GM19043 (cell line): ENCODE results near the gene SIGLEC7.

Experiments
- ATAC-seq: cut with Tn5 transposase; IDR thresholded peaks from one replicate; pipeline ENCODE4 v1.9.1; 2021; ENCODE audit warnings: low read depth; ENCODE audit not compliant: unreplicated experiment

Gene SIGLEC7

DNA sequence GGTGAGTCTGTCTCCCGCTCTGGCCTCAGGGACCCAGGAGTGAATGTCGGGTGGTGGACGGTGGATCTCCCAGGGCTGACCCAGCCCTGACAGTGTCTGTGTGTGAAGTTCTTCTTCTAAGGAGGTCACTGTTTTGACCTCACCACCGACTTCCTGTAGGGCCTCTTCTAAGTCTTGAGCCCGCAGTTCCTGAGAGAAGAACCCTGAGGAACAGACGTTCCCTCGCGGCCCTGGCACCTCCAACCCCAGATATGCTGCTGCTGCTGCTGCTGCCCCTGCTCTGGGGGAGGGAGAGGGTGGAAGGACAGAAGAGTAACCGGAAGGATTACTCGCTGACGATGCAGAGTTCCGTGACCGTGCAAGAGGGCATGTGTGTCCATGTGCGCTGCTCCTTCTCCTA lies at the start of gene SIGLEC7:
Gene SIGLEC7, plus strand, starts transcription at position 183 of the 400 bp plus-strand sequence. Its CDS starts 69 bp downstream, at position 252.
- no peak for ATAC-seq

DNA sequence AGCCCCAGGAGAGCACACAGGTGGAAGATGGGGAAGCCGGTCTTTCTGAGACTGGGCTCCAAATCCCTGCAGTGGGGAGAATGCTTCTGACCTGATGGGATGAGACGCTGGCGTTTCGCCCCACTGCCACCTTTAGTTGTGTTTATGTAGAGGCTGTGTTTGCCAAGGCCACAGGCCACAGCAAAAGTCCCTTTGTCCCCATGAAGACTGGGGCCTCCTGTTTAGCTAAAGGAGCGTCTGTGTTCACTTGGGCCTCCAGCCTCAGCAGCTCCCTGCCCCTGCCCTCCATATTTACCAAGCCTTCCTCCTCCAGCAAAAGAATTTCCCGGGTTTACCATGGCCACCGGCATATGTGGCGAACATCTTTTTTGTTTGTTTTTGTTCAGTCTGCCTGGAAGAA lies 49.0 kb upstream of the SIGLEC7 start:
- no peak for ATAC-seq

DNA sequence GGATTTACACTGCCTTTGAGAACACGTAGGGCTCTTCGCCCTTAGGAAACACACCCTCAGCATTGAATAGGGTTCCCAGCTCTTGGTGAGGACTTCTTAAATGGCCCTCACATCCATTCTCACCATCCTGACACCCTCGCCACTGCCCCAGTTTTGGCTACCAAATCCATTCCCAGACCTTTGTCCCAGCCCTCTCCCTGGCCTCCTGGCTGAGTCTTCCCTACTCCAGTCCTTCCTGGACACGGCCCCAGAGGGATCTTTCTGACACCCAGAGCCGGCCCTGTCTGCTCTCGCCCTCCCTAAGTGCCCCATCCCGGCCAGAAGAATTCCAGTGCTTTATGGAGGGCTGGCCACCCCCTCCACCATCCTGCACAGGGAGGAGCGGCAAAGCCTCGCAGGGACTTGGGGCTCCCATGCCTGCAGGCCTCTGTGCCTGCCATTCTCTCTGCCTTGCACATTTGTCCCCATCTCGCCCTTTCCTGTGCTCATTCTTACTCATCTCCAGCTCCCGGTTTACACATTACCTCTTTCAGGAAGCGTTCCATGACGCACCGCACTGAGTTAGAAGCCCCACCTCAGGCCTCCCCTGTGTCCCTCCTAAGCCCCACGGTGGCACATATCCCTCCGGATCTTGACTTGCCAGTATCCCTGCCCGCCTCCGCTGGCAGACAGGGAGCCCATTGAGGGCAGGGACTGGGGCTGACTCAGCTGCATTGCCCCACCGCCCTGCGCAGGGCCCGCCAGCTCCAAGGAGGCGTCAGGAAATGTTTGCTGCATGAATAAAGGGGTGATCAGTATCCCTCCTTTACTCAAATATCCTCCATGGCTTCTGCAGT lies 48.4 kb upstream of the SIGLEC7 start:
- no peak for ATAC-seq

DNA sequence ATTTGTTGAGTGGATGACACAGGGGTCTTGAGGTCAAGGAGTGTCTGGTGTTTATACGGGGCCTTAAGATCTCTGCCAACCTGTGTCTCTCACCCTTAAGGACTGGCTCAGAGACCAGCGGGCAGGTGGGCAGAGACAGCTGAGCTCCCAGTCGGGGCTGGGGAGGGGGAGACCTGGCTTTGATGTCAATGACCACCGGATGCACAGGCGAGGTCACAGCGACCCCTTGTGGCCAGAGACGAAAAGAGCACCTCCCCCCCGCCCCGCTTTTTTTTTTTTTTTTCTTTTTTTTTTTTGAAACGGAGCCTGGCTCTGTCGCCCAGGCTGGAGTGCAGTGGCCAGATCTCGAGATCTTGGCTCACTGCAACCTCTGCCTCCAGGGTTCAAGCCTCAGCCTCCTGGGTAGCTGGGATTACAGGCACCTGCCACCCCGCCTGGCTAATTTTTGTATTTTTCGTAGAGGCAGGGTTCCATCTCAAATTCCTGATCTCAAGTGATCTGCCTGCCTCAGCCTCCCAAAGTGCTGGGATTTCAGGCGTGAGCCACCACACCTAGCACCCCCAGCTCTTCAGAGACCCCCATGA lies 47.3 kb upstream of the SIGLEC7 start:
- ATAC-seq, result no peak

DNA sequence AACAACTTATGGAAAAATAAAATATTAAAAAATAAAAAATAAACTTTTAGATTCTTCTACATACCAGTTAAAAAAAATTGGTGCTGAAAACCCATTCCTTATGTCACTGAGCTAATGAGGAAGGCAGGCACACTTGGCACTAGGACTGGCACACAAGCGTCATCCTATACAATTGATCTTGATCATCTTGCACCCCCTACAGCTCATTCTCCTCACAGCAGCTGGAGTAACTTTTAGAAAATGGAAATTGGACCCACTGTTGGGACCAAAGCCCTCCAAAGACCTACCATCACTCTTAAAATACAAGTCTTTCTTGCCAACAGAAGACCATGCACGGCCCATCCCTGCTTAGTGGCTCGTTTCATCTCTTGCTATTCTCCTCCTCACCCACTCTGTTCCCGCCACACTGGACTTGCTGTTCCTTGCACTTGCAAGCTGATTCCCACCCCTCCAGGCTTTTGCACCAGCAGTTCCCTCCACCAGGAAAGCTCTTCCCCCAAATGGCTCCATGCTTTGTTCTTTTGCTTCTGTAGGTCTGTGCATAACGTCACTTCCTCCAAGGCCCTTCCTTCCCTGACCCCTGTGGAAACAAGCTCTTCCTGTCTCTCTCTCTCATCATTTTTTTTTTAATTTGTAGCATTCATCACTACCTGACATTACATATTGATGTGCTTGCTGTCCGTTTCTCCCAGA lies 45.5 kb upstream of the SIGLEC7 start:
- no peak for ATAC-seq

DNA sequence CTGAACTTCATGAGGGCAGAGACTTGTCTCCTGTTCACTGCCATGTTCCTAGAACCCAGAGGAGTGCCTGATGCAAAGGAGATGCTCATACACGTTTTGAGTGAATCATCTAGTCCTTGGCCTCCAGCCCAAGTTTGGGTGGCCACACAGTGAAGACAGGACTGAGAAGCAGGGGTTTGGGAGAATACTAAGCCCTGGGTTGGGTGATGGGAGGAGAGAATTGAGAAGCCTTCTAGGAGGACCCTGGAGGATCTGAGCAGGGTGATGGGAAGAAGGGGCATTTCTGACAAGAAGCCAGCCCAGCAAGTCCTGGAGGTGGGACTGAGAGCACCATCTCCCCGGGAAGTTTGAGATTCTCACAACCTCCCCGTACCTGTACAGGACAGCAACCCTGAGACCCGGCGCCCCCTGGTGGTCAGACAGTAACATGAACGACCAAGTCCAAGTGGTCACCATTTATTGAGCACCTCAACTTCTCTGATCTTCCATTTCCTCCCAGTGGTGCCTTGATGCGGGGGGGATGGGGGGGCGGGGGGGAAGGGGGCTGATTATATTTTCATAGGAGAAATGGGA lies 44.8 kb upstream of the SIGLEC7 start:
- no peak for ATAC-seq

DNA sequence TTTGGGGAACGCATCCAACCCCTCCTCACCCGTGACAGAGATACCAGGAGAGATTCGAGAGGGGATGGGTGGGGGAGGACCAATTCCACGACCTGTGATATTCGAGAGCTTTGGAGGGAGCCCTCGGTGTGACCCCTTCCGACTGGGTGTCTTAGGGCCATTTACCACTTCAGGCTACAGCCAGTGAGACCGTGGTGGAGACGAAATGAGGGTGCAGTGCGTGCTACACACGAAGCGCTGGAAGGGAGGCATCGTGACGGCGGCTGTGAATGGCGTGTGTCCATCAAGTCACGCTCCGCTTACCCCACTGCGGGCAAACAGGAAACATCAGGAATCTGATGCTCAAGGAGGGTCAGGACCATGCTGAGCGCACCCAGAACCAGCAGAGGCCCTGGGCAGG lies 44.3 kb upstream of the SIGLEC7 start:
- no peak for ATAC-seq

DNA sequence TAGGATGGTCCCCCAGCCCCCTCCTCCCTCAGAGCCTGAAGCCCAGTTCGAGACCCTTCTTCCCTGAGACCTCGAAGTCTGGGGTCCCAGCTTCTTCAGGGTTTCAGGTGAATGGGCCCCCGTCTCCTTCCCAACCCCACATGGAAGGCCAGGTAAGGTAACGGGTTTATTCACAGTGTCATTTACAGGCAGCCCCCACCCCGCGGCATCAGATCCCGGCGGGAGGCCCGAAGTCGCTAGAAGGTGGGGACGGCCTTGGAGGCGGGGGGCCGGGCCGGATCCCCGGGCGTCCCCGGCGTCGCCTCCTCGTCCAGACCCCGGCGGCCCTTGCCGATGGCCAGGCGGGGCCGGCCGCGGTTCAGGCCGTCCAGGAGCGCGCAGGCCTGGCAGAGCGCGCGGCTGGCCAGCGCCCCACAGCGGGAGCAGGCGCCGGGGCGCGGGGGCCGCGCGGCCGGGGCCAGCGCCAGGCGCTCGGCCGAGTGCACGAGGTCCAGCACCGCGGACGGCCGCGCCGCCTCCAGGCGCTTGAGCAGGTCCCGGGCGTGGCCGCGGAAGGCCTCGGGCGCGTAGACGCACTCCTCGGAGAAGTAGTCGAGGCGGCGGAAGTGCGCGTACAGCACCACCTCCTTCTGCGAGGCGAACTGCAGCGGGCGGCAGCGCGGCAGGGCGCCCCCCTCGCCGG lies 43.6 kb upstream of the SIGLEC7 start:
- ATAC-seq, result no peak

DNA sequence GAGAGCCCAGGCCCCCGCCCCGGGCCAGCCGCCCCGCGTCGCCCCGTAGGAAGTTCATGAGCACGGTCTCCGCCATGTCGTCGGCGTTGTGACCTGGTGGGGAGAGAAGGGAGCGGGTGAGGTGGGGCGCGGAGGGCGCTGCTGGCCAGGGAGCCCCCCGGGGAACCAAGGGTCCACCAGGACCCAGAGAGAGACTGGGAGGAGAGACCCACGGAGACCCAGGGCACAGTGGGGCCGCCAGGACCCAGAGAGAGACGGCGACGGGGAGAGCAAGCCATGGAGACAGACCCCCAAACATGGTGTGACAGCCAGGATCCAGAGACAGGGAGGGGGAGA lies 43.1 kb upstream of the SIGLEC7 start:
- no peak for ATAC-seq

DNA sequence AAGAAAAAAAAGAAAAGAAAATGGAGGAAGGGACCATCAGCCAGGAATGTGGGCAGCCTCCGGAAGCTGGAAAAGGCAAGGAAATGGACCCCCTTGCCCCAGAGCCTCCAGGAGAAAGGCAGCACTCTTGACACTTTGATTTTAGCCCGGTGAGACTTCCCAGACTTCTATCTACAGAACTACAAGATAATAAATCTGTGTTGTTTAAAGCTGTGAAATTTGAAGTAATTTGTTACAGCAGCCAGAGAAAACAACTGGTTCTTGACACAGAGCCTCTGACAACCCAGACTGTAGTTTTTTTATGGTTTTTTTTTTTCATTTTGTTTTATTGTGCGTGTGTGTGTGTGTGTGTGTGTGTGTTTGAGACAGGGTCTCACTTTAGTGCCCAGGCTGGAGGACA lies 41.5 kb upstream of the SIGLEC7 start:
- ATAC-seq, result no peak

DNA sequence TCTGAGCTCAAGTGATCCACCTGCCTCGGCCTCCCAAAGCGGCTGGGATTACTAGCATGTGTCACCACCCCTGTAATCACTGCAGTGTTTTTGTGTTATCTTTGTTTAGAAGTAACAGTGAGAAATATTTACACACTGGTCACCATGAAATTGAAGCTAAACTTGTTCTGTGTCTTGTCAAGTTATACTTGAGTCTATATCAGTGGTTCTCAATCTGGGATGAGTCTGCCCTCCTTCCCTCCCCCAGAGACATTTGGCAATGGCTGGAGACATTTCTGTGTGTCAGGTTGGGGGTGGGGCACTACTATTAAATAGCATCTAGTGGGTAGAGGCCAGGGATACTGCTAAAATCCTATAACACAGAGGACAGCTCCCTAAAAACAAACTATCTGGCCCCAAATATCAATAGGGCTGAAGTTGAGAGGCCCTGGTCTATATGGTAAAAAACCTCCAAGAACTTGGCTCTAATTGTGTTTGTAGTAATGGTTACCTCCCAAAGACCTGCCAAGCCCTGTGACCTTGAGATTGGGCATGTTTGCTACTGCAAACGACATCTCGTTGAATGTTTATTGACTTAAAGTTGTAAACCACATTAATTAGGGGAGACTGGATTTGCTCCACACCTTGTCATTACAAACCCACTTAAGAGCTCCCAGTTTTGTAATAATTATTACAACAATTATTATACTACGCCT lies 40.8 kb upstream of the SIGLEC7 start:
- no peak for ATAC-seq

DNA sequence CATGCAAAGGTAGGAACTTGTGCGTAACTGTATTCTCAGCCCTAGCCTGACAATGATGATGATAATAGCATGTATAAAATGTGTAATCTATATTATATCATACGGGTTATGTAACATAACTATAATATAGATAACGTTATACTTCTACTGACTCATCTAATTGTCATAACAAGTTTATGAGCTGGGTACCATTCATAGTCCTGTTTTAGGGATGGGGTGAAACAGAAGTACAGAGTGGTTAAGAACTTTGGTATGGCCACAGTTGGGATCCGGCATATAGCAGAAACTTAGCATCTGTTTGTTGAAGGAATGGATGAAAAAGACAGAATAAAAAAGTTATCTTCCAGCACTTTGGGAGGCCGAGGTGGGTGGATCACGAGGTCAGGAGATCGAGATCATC lies 39.1 kb upstream of the SIGLEC7 start:
- ATAC-seq, result no peak

DNA sequence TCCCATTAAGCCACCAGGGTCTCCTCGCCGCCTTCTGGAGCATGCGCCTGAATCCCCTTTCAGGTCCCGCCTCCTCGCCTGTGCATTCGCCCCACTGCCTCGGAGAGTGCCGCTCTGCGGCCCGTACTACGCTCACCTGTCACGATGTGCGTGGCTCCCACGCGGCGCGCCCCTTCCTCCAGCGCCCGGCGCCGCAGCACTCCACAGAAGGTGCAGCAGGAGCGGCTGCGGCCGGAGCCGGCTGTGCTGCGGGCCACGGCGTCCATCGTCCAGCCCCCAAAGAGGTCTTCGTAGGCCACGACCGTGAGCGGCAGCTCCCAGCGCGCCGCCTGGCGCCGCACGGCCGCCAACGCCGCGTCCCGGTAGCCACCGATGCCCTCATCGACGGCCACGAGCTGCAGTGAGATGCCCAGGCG lies 38.2 kb upstream of the SIGLEC7 start:
- no peak for ATAC-seq

DNA sequence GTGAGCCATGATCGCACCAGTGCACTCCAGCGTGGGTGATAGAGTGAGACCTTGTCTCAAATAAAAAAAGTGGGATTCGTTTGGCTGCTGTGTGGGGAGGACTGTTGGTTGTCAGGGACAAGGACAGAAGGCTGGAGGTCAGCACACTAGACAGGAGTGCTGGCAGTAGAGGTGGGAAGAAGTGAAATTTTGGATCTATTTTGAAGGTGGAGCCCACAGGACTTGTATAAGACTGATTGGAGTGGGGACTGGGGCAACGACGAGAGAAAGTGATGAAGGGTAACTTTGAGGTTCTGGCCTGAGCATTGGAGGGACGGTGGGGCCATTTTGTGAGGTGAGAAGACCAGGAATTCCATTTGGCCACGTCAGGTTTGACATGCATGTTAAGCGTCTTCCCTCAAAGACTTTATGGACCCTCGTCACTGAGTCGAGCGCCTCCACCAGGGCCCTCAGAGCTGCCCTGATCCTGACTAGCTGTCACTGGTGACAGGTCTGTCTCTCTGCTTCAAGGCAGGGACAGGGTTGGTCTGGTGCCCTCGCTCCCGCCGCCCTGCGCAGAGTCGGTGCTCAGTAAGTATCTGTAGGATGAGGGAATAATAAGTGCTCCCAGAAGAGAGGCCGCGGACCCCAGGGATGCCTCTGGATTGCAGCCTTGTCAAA lies 34.6 kb upstream of the SIGLEC7 start:
- ATAC-seq, result peak; percentile 8

DNA sequence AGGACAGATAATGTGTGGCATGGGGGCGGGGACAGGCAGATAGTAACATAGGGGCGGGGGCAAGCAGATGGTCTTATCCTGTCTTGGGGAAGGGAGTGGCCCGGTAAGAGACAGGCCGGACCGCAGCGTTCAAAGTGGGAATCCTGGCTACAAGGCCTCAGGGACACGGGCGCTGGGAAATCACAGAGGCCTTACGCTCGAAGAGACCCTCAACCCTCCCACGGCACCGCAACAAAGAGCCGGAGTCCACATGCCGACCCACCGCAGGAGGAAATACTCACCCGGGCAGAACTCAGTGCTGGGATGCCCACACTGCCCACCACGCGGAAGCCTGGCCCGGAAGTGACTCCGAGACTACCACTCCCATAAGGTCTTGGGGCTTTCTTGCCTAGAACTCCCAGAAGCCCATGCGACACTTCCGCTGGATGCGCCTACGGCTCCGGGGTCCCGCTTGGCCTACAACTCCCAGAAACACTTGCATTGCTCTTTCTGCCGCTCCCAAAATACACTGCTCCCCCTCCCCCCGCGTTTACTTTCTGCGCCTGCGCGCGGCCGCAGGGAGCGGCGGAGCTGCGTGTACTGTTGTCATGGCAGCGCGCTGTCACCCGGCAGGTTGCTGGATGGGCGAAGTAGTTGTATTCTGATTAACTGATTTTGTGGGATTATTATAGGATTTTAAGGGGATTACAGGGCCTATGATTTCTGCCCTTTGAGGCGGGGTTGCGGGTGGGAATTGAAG lies 33.9 kb upstream of the SIGLEC7 start, which contains the start of gene CTU1:
Gene CTU1, minus strand, starts transcription at position 344 of the 739 bp plus-strand sequence. CDS start 3,840 bp downstream, outside the sequence.
- ATAC-seq, result peak; percentile 92

DNA sequence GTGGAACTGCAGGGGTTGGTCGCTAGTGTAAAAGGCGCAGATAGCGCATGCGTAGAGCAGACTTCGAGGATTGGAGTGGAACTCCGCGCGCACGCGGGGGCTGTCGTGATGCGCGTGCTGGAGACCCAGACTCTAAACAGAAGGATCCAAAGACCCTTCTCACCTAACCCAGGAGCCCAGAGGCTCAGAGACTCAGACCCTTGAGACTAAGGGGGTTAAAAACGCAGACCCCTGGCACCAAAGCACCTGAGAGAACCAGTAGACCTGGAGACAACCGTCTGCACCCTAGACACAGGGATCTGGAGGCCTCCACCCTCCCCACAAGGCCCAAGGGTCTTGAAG lies 33.3 kb upstream of the SIGLEC7 start:
- ATAC-seq, result peak; percentile 10

DNA sequence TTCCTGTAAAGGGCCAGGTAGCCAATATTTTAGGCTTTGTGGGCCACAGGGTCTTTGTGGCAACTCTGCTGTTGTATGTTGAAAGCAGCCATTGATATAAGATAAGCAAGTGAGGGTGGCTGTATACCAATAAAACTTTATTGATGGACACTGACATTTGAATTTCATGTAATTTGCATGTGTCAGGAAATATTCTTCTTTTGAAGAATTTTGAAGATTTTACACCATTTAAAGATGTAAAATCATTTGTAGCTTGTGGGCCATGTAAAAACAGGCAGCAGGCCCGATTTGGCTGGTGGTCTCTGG lies 31.5 kb upstream of the SIGLEC7 start:
- ATAC-seq, result no peak

DNA sequence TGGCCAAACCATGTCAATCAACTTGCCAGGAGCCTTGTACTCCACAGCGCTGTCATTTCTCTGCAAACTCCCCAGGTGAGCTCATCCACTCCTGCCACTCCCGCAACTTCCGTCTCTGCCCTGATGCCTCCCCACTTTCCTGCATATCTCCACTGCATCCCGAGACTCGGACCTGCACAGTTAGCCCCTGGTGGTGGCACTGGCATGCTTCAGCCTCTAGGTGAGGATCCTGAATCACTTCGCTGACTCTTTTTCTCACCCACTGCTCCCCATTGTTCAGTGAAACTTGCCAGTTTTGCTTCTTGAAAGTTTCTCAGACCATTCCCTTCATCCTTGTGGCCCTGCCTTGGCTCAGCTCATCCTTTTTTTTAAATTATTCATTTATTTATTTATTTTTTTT lies 30.5 kb upstream of the SIGLEC7 start:
- ATAC-seq, result no peak

DNA sequence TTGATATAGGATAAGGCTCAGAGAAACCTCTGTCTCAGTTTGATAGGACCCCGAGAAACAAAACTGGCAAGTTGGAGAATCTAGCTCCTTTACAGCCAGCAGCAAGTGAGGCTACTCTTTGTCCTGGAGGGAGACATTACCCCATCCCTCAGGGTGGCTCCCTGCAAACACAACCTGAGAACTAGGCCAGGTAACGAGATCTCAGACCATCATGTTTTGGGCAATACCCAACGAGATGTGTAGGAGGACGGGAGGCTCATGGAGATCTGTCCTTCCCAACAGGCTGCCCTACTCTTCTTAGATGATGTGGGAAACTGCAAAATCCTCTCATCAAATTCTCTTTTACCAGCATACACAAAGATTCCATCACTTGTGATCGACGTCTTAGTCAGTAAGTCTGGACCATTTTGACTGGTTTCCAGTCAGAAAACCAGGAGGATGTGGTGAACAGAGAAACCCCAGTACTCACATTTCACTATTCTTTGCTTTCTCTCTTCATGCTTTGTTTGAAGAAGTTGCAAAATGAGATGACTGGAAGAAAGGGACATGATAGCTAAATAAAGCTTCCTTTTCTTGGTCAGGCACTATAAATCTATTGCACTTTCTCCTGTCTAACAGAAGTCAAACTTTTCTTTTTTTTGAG lies 27.9 kb upstream of the SIGLEC7 start:
- ATAC-seq, result no peak
